K562 (cell line): ENCODE data around the gene NEUROD2. TPM values are rescaled to one million over a fixed set of nuclear protein-coding genes. Genes with fewer than 3 reads are reported as not detected.

Experiments used
- ARID1B ChIP-seq: fragments of 450-650 bp; IDR thresholded peaks from 2 replicates; pipeline ENCODE4 v1.6.1; 2016; ENCODE audit warnings: antibody characterized with exemption, mild to moderate bottlenecking, inconsistent platforms
- LEF1 ChIP-seq: fragments of 450-650 bp; IDR thresholded peaks from 2 replicates; pipeline ENCODE4 v1.6.1; 2016; ENCODE audit warnings: mild to moderate bottlenecking
- NCOR1 ChIP-seq: fragments of 450-650 bp; IDR thresholded peaks from 2 replicates; pipeline ENCODE4 v1.6.1; 2016; ENCODE audit warnings: mild to moderate bottlenecking, moderate library complexity
- SMARCC2 ChIP-seq: fragments of 450-650 bp; IDR thresholded peaks from 2 replicates; pipeline ENCODE4 v1.6.1; 2017; ENCODE audit warnings: antibody characterized with exemption, moderate library complexity, mild to moderate bottlenecking, low read depth
- SMC3 ChIP-seq: conservative IDR thresholded peaks from 2 replicates; pipeline ENCODE4 v1.6.1; 2011; ENCODE audit warnings: low read depth, low read length, improper control_type of control experiment; ENCODE audit not compliant: insufficient read depth
- ZNF263 ChIP-seq: sonication (generic); formaldehyde crosslinking; IDR thresholded peaks from 2 replicates; pipeline ENCODE4 v1.8.0; 2022; ENCODE audit warnings: mild to moderate bottlenecking, missing genetic modification reagents, borderline replicate concordance
- ZNF778 ChIP-seq: fragments of 450-650 bp; formaldehyde crosslinking; IDR thresholded peaks from 2 replicates; pipeline ENCODE4 v1.4.0; 2020; ENCODE audit warnings: mild to moderate bottlenecking, moderate library complexity
- polyA plus RNA-seq, 8 experiments: library from polyadenylated mRNA; depleted of rRNA in 4 of 8; stranded (reverse) in 5 of 8; unstranded in 3 of 8; fragments of >200 nt; fragmentation: Nextera tagmentation in 2 of 8; fragmentation: Illumina TruSeq in 1 of 8; extraction: Ambion mirVana in 2 of 8; extraction: Trizol in 1 of 8; gene quantifications; 2 replicates each; pipeline versions ENCODE4 v1.2.1 to v1.2.3, GENCODE V29; 2011 to 2014; ENCODE audit warnings: inconsistent platforms in 1 of 8, missing spikeins in 1 of 8
- total RNA-seq, 7 experiments: library from RNA; depleted of rRNA in 6 of 7; stranded (reverse); fragments of >200 nt in 6 of 7; fragmentation: Illumina TruSeq in 2 of 7; extraction: Trizol in 2 of 7; gene quantifications; 2 replicates each; pipeline versions ENCODE4 v1.2.1 to v1.2.3, GENCODE V29; 2011 to 2021; ENCODE audit warnings: low replicate concordance in 1 of 7
- TF ChIP-seq, protein P1 (sequence below): IDR thresholded peaks from 2 replicates; pipeline ENCODE4 v1.6.1; 2011; ENCODE audit warnings: borderline replicate concordance, low read depth, mild to moderate bottlenecking, moderate library complexity, low read length; ENCODE audit not compliant: insufficient read depth, poor library complexity, severe bottlenecking
- TF ChIP-seq, protein P2 (sequence below): fragments of 450-650 bp; formaldehyde crosslinking; IDR thresholded peaks from 2 replicates; pipeline ENCODE4 v1.4.0; 2022; ENCODE audit warnings: missing genetic modification characterization
- TF ChIP-seq, protein P3 (sequence below): sonication (generic); formaldehyde crosslinking; IDR thresholded peaks from 2 replicates; pipeline ENCODE4 v1.8.0; 2022; ENCODE audit warnings: missing genetic modification reagents, mild to moderate bottlenecking, moderate library complexity, borderline replicate concordance
- TF ChIP-seq, protein P4 (sequence below), 3 experiments: IDR thresholded peaks in 2 of 3; conservative IDR thresholded peaks in 1 of 3; 2 replicates each; pipeline ENCODE4 v1.5.1; 2011 to 2012; ENCODE audit warnings: low read length in 3 of 3, mild to moderate bottlenecking in 3 of 3, control low read depth in 2 of 3, improper control_type of control experiment in 1 of 3, inconsistent platforms in 1 of 3, low read depth in 1 of 3, mixed read lengths in 1 of 3, moderate library complexity in 1 of 3; ENCODE audit not compliant: insufficient read depth in 2 of 3
- TF ChIP-seq, protein P5 (sequence below): fragments of 250-450 bp; sonication (Bioruptor Pico); IDR thresholded peaks from 2 replicates; pipeline ENCODE4 v1.4.0; 2020; ENCODE audit warnings: mild to moderate bottlenecking, moderate library complexity

Gene NEUROD2
- total and polyA plus RNA-seq, 9 of the 15 experiments (the other 6 are each of a cell fraction or from before 2014, with no cell fraction given): not detected

DNA sequence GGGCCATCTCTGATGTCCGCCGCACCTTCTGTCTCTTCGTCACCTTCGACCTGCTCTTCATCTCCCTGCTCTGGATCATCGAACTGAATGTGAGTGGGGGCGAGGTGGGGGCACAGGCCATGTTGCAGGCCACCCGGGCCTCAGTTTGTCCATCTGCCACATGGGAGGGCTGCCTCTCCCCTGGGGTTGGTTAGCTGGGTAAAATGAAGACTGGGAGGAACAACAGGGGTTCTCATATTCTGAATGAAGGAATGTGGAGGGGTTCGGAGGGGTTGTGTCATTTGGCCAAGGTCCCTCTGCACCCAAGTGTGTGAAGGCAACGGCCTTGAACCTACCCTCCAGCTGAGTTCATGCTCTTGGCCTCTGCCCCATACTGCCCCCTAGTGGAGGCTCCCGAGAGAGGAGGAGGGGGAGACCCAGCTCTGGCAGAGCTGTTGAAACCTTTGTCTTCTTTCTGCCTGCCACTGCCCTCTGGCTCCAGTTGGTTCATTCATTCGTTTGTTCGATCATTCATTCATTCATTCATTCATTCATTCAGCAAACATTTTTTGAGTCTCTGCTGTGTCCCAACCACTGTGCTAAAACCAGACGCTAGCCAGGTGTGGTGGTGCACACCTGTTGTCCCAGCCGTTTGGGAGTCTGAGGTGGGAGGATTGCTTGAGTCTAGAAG, 46.1 kb upstream of the NEUROD2 start (continued):
- TF ChIP-seq, protein P1, sequence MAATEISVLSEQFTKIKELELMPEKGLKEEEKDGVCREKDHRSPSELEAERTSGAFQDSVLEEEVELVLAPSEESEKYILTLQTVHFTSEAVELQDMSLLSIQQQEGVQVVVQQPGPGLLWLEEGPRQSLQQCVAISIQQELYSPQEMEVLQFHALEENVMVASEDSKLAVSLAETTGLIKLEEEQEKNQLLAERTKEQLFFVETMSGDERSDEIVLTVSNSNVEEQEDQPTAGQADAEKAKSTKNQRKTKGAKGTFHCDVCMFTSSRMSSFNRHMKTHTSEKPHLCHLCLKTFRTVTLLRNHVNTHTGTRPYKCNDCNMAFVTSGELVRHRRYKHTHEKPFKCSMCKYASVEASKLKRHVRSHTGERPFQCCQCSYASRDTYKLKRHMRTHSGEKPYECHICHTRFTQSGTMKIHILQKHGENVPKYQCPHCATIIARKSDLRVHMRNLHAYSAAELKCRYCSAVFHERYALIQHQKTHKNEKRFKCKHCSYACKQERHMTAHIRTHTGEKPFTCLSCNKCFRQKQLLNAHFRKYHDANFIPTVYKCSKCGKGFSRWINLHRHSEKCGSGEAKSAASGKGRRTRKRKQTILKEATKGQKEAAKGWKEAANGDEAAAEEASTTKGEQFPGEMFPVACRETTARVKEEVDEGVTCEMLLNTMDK: peak; percentile 79
- TF ChIP-seq, protein P2, sequence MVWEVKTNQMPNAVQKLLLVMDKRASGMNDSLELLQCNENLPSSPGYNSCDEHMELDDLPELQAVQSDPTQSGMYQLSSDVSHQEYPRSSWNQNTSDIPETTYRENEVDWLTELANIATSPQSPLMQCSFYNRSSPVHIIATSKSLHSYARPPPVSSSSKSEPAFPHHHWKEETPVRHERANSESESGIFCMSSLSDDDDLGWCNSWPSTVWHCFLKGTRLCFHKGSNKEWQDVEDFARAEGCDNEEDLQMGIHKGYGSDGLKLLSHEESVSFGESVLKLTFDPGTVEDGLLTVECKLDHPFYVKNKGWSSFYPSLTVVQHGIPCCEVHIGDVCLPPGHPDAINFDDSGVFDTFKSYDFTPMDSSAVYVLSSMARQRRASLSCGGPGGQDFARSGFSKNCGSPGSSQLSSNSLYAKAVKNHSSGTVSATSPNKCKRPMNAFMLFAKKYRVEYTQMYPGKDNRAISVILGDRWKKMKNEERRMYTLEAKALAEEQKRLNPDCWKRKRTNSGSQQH (CRISPR knock-in tag): no peak
- TF ChIP-seq ZNF778 (CRISPR knock-in tag) (no peak), LEF1 (no peak), ARID1B (0 out of 2 replicates have a peak, but pooled peaks have one; percentile 13), NCOR1 (no peak), SMARCC2 (peak; percentile 46; the same call in 1 of the 2 replicates), ZNF263 (CRISPR knock-in tag) (peak; percentile 38; the same call in 1 of the 2 replicates), SMC3 (0 out of 2 replicates have a peak, but pooled peaks have one; percentile 36)
- TF ChIP-seq, protein P3, sequence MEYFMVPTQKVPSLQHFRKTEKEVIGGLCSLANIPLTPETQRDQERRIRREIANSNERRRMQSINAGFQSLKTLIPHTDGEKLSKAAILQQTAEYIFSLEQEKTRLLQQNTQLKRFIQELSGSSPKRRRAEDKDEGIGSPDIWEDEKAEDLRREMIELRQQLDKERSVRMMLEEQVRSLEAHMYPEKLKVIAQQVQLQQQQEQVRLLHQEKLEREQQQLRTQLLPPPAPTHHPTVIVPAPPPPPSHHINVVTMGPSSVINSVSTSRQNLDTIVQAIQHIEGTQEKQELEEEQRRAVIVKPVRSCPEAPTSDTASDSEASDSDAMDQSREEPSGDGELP (CRISPR knock-in tag): peak; percentile 82
- TF ChIP-seq, protein P4, sequence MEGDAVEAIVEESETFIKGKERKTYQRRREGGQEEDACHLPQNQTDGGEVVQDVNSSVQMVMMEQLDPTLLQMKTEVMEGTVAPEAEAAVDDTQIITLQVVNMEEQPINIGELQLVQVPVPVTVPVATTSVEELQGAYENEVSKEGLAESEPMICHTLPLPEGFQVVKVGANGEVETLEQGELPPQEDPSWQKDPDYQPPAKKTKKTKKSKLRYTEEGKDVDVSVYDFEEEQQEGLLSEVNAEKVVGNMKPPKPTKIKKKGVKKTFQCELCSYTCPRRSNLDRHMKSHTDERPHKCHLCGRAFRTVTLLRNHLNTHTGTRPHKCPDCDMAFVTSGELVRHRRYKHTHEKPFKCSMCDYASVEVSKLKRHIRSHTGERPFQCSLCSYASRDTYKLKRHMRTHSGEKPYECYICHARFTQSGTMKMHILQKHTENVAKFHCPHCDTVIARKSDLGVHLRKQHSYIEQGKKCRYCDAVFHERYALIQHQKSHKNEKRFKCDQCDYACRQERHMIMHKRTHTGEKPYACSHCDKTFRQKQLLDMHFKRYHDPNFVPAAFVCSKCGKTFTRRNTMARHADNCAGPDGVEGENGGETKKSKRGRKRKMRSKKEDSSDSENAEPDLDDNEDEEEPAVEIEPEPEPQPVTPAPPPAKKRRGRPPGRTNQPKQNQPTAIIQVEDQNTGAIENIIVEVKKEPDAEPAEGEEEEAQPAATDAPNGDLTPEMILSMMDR (IDR thresholded peaks at IDR 0.05 in 2 of 3, conservative IDR thresholded peaks at IDR 0.05 in 1 of 3; ENCODE audit: insufficient read depth in 2 of 3, low read depth in 1 of 3, low read length in 3 of 3): peak; percentile 90 to 96 (median 91)
- TF ChIP-seq, protein P5, sequence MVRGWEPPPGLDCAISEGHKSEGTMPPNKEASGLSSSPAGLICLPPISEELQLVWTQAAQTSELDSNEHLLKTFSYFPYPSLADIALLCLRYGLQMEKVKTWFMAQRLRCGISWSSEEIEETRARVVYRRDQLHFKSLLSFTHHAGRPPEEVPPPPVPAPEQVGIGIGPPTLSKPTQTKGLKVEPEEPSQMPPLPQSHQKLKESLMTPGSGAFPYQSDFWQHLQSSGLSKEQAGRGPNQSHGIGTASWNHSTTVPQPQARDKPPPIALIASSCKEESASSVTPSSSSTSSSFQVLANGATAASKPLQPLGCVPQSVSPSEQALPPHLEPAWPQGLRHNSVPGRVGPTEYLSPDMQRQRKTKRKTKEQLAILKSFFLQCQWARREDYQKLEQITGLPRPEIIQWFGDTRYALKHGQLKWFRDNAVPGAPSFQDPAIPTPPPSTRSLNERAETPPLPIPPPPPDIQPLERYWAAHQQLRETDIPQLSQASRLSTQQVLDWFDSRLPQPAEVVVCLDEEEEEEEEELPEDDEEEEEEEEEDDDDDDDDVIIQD: no peak
